Peyer's patch (tissue), 4 donors: Measurements from ENCODE around the gene PTPRE. TPM values are rescaled to one million over a fixed set of nuclear protein-coding genes. Genes with fewer than 3 reads are reported as not detected.

Source experiments
- DNase-seq, 3 donors: peaks; one replicate each; pipeline ENCODE4 v3.0.0-alpha.2; 2017 to 2019
- H3K27ac ChIP-seq, 4 donors: fragments of 200-600 bp; sonication (generic); one replicate each; pipeline ENCODE4 v1.5.1; 2016 to 2019
- H3K27me3 ChIP-seq, 2 donors: fragments of 200-600 bp; sonication (generic); one replicate each; pipeline ENCODE4 v1.5.1; 2019
- H3K36me3 ChIP-seq, 3 donors: fragments of 200-600 bp; sonication (generic); one replicate each; pipeline ENCODE4 v1.5.1; 2016 to 2019
- H3K4me1 ChIP-seq, 4 donors: fragments of 200-600 bp; sonication (generic); one replicate each; pipeline ENCODE4 v1.5.1; 2016 to 2019
- H3K4me3 ChIP-seq, 4 donors: fragments of 200-600 bp; sonication (generic); 1 replicate in 3 of 4; 2 replicates in 1 of 4; pipeline ENCODE4 v1.5.1; 2016 to 2019; ENCODE audit warnings: mild to moderate bottlenecking in 1 of 4
- H3K9me3 ChIP-seq, 4 donors: fragments of 200-600 bp; sonication (generic); one replicate each; pipeline ENCODE4 v1.5.1; 2016 to 2019; ENCODE audit warnings: mild to moderate bottlenecking in 1 of 4
- POLR2A ChIP-seq, 2 donors: fragments of 450-650 bp; IDR thresholded peaks; one replicate each; pipeline ENCODE4 v1.5.1; 2017; ENCODE audit warnings: antibody characterized with exemption in 2 of 2, mild to moderate bottlenecking in 2 of 2, moderate library complexity in 2 of 2
- total RNA-seq, 4 donors: library from RNA; depleted of rRNA; stranded (reverse); fragments of >200 nt; gene quantifications; one replicate each; pipeline ENCODE4 v1.1.0, GENCODE V29; 2016
- TF ChIP-seq, protein P1 (sequence below), 6 experiments: fragments of 450-650 bp in 4 of 6; fragments of 200-600 bp in 2 of 6; sonication (generic) in 1 of 6; IDR thresholded peaks; one replicate each; pipeline ENCODE4 v1.5.1; 2017 to 2019; ENCODE audit warnings: antibody characterized with exemption in 6 of 6, mild to moderate bottlenecking in 3 of 6, moderate library complexity in 1 of 6

Gene PTPRE
- total RNA-seq, 4 donors from 2014 or later, result 24.0 to 48.7 (median 35.4) TPM

DNA sequence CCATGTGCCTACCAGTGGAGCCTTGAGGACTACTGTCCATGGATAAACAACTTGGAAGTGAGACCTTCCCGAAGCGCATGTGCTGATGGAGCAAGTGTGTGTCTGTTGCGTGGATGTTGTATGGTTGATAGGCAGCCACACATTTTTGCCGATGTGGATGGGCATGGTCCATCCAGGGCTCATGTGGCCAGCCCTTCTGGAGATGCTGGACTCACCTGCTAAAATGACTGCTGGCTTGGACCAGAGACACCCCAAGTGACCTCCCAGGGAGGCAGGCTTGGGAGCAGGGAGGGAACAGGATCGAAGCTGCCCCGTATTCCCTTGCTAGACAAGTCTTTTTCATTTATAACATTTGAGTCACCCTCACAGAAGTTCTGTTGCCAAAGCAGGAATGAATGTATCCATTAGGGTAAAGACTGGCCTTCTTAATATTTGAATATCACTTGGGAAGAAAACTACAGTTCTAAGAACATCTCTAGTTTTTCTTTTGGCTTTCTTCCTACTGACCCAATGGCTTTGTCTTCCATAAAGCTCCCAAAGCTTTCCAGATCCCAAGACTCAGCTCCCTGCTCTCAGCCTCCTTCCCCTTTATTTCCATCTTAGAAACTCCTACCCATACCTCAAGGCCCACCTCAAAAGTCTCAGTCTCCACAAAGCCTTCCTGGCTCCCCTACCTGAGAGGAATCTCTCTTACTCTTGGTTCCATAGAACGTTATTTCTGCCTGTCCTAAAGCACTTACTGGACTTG, 3.0 kb downstream of the PTPRE start:
- H3K9me3 ChIP-seq, result no peaks in the 10 kb centered on the region
- peaks cover 0 to 24% (median 8%) of the 10 kb centered on the region in 4 donors for H3K4me1 ChIP-seq
- H3K4me3 ChIP-seq, result no peak overlapping the region
- H3K27ac ChIP-seq, result peak overlapping the region in 1 of 4 donors; percentile 89
- no peaks in the 10 kb centered on the region for H3K27me3 ChIP-seq
- no peaks in the 10 kb centered on the region for H3K36me3 ChIP-seq
- no peak for TF ChIP-seq POLR2A (IDR thresholded peaks at IDR 0.05)
- TF ChIP-seq, protein P1, sequence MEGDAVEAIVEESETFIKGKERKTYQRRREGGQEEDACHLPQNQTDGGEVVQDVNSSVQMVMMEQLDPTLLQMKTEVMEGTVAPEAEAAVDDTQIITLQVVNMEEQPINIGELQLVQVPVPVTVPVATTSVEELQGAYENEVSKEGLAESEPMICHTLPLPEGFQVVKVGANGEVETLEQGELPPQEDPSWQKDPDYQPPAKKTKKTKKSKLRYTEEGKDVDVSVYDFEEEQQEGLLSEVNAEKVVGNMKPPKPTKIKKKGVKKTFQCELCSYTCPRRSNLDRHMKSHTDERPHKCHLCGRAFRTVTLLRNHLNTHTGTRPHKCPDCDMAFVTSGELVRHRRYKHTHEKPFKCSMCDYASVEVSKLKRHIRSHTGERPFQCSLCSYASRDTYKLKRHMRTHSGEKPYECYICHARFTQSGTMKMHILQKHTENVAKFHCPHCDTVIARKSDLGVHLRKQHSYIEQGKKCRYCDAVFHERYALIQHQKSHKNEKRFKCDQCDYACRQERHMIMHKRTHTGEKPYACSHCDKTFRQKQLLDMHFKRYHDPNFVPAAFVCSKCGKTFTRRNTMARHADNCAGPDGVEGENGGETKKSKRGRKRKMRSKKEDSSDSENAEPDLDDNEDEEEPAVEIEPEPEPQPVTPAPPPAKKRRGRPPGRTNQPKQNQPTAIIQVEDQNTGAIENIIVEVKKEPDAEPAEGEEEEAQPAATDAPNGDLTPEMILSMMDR (IDR thresholded peaks at IDR 0.05), result no peak
- DNase-seq, result no peak

DNA sequence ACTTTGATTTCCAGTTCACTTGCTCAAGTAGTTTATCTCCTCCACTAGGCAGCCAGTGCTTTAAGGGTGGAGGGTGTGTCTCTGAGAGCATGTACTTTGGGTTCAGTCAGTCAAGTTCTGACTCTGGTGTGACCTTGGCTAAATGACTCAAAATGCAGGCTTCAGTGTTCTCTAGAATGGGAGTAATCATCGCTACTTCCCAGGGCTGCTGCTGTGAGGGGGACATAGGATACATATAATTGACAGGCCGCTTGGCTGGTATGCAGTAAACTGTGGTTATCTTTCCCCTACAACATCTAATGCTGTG, 3.5 kb downstream of the PTPRE start:
- Histone ChIP-seq H3K4me3 (no peak overlapping the region), H3K4me1 (peaks cover 0 to 24% (median 8%) of the 10 kb centered on the region in 4 donors), H3K36me3 (no peaks in the 10 kb centered on the region), H3K9me3 (no peaks in the 10 kb centered on the region), H3K27me3 (no peaks in the 10 kb centered on the region), H3K27ac (no peak overlapping the region)
- TF ChIP-seq, protein P1 (IDR thresholded peaks at IDR 0.05), result no peak
- no peak for TF ChIP-seq POLR2A (IDR thresholded peaks at IDR 0.05)
- no peak for DNase-seq

DNA sequence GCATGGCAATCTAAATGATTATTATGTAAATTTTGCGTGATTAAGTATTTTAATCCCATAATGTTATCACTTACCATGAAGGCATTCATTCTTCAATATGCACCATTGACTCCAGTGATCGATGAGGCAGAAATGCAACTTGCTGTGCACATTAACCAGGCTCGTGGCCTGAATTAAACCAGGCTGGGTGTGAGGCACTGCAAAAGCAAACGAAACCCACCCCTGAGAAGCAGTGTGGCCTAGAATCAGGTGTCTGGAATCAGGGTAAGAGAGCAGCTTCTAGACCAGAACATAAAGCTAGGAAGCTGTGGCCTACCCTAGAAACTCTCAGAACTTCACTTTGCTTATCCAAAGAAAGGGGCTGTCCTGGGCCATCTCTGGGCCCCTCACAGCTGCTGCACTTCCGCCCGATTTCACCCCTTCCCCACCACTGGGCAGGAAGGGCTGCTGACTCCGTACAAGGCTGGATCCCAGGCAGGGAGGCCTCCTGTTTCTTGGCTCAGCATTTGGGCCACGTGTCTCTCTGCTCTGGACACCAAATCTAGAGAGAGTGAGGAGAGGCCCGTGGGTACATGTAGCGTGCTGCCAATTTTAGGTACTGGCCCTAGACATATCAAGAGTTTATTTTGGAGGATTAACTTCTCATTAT, 4.4 kb downstream of the PTPRE start:
- Histone ChIP-seq H3K4me3 (no peak overlapping the region), H3K27ac (no peak overlapping the region), H3K9me3 (no peaks in the 10 kb centered on the region), H3K36me3 (no peaks in the 10 kb centered on the region), H3K27me3 (no peaks in the 10 kb centered on the region), H3K4me1 (peaks cover 0 to 15% (median 8%) of the 10 kb centered on the region in 4 donors)
- no peak for TF ChIP-seq POLR2A (IDR thresholded peaks at IDR 0.05)
- TF ChIP-seq, protein P1 (IDR thresholded peaks at IDR 0.05), result no peak
- DNase-seq, result no peak

DNA sequence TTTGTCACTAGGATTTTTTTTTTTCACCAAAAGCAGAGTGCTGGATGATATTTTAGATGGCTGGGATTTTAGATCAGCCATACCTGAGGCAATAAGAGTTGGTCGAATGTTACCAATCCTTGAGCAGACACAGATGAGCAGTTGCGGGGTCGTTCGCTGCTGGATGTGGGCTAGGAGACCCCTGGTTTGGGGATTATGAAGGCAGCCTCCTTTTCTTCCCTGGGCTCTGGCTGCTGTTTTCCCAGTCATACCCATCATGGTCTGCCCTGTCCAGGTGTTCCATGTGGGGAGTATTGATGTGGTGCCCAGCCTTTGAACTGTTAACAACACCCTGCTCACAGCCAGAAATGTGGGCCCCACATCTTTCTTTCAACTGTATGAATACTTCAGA, 5.0 kb downstream of the PTPRE start:
- Histone ChIP-seq H3K36me3 (no peaks in the 10 kb centered on the region), H3K9me3 (no peaks in the 10 kb centered on the region), H3K27ac (no peak overlapping the region), H3K27me3 (no peaks in the 10 kb centered on the region), H3K4me1 (peaks cover 0 to 11% (median 6%) of the 10 kb centered on the region in 4 donors), H3K4me3 (no peak overlapping the region)
- TF ChIP-seq POLR2A (IDR thresholded peaks at IDR 0.05), result no peak
- TF ChIP-seq, protein P1 (IDR thresholded peaks at IDR 0.05), result no peak
- DNase-seq, result no peak

DNA sequence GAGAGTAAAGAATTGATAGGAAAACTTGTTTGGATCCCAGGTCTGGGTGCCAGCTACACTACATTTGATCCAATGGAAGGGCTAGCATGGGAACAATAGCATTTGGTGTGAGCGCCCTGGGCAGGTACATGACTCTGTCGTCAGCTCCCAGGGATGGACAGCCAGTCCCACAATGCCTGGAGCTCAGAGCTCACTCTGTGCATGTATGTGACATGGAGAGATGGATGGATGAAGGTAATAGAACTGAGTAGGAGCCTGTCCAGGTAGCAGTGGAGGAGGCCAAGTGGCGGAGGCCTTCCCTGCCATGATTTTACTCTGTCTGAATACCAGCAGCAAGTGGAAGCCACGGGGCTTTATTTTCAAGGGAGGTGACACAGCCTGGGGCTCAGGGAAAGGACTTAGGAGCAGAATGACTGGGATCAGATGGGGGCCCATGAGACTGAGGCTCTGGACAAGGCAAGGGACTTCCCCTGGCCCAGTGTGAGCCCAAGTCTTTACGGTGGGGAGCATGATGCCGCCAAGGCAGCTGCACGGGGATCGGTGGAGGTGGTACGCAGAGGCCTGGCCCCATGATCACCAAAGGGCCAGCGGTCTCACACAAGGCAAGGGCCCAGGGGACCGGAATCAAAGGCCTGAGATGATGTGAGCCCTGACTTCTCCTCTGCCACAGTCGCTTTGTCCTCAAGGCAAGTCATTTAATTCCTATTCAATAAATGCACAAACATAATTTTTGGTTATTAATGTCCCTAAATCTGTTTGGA, 5.9 kb downstream of the PTPRE start:
- Histone ChIP-seq H3K27me3 (no peaks in the 10 kb centered on the region), H3K4me1 (peaks cover 0 to 7% (median 2%) of the 10 kb centered on the region in 4 donors), H3K36me3 (no peaks in the 10 kb centered on the region), H3K9me3 (no peaks in the 10 kb centered on the region), H3K4me3 (no peak overlapping the region), H3K27ac (no peak overlapping the region)
- TF ChIP-seq, protein P1 (IDR thresholded peaks at IDR 0.05), result no peak
- DNase-seq, result no peak
